ENCODE data around the gene FLYWCH1. TPM values are rescaled to one million over a fixed set of nuclear protein-coding genes. Genes with fewer than 3 reads are reported as not detected.

Gene FLYWCH1
- total RNA-seq, 3 donors from 2014 or later: 28.0 to 30.9 (median 28.2) TPM

GRCh38 chr16:2898831-2899563, 12.7 kb upstream of the FLYWCH1 start:
- TF ChIP-seq POLR2AphosphoS5 (IDR thresholded peaks at IDR 0.05): no peak
- no peak for TF ChIP-seq POLR2A (IDR thresholded peaks at IDR 0.05)
- TF ChIP-seq, protein P1, sequence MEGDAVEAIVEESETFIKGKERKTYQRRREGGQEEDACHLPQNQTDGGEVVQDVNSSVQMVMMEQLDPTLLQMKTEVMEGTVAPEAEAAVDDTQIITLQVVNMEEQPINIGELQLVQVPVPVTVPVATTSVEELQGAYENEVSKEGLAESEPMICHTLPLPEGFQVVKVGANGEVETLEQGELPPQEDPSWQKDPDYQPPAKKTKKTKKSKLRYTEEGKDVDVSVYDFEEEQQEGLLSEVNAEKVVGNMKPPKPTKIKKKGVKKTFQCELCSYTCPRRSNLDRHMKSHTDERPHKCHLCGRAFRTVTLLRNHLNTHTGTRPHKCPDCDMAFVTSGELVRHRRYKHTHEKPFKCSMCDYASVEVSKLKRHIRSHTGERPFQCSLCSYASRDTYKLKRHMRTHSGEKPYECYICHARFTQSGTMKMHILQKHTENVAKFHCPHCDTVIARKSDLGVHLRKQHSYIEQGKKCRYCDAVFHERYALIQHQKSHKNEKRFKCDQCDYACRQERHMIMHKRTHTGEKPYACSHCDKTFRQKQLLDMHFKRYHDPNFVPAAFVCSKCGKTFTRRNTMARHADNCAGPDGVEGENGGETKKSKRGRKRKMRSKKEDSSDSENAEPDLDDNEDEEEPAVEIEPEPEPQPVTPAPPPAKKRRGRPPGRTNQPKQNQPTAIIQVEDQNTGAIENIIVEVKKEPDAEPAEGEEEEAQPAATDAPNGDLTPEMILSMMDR (IDR thresholded peaks at IDR 0.05): no peak
- no peaks in the 10 kb centered on the region for H3K9me3 ChIP-seq
- no peak for DNase-seq (ENCODE audit: low spot score in 2 of 2)
- no peaks in the 10 kb centered on the region for H3K27me3 ChIP-seq
- H3K36me3 ChIP-seq: no peaks in the 10 kb centered on the region
- H3K4me3 ChIP-seq: no peak overlapping the region
- H3K4me1 ChIP-seq: no peaks in the 10 kb centered on the region
- H3K27ac ChIP-seq: no peak overlapping the region
- intact Hi-C loops (cut with DNase I; ENCODE audit: low total_unique reads): no loop called here

DNA sequence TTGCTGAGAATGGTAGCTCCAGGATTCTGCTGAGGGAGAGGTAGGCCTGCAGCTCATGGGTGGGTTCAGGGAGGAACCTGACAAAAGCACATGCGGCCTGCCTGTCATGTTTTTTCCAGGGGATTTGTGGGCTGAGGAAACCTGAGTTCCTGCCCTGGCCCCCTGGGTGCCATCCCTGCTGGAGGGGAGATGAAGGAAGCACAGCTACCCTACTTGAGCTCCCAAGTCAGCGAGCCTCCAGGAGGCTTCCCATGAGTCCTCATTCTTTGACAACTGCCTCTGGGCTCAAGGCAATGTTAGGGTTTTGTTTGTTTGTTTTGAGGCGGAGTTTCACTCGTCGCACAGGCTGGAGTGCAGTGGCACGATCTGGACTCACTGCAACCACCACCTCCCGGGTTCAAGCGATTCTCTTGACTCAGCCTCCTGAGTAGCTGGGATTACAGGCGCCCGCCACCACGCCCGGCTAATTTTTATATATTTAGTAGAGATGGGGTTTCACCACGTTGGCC, 12.1 kb upstream of the FLYWCH1 start:
- DNase-seq (ENCODE audit: low spot score in 2 of 2): no peak
- TF ChIP-seq POLR2A (IDR thresholded peaks at IDR 0.05) (no peak), POLR2AphosphoS5 (IDR thresholded peaks at IDR 0.05) (no peak)
- TF ChIP-seq, protein P1 (IDR thresholded peaks at IDR 0.05): no peak
- no peaks in the 10 kb centered on the region for H3K4me1 ChIP-seq
- H3K4me3 ChIP-seq: no peak overlapping the region
- H3K9me3 ChIP-seq: no peaks in the 10 kb centered on the region
- H3K27me3 ChIP-seq: no peaks in the 10 kb centered on the region
- intact Hi-C loops (cut with DNase I; ENCODE audit: low total_unique reads): no loop called here
- H3K36me3 ChIP-seq: no peaks in the 10 kb centered on the region
- H3K27ac ChIP-seq: no peak overlapping the region

- Histone ChIP-seq H3K27me3 (no peaks in the 10 kb centered on the region), H3K4me1 (no peaks in the 10 kb centered on the region), H3K36me3 (no peaks in the 10 kb centered on the region), H3K4me3 (no peak overlapping the region), H3K9me3 (no peaks in the 10 kb centered on the region), H3K27ac (no peak overlapping the region)
- TF ChIP-seq POLR2AphosphoS5 (IDR thresholded peaks at IDR 0.05): no peak
- TF ChIP-seq, protein P1 (IDR thresholded peaks at IDR 0.05): no peak
- no peak for TF ChIP-seq POLR2A (IDR thresholded peaks at IDR 0.05)
- intact Hi-C loops (cut with DNase I; ENCODE audit: low total_unique reads): no loop called here
- DNase-seq (ENCODE audit: low spot score in 2 of 2): no peak
These were observed 11.1 kb upstream of the FLYWCH1 start for GRCh38 chr16:2900526-2901075.

DNA sequence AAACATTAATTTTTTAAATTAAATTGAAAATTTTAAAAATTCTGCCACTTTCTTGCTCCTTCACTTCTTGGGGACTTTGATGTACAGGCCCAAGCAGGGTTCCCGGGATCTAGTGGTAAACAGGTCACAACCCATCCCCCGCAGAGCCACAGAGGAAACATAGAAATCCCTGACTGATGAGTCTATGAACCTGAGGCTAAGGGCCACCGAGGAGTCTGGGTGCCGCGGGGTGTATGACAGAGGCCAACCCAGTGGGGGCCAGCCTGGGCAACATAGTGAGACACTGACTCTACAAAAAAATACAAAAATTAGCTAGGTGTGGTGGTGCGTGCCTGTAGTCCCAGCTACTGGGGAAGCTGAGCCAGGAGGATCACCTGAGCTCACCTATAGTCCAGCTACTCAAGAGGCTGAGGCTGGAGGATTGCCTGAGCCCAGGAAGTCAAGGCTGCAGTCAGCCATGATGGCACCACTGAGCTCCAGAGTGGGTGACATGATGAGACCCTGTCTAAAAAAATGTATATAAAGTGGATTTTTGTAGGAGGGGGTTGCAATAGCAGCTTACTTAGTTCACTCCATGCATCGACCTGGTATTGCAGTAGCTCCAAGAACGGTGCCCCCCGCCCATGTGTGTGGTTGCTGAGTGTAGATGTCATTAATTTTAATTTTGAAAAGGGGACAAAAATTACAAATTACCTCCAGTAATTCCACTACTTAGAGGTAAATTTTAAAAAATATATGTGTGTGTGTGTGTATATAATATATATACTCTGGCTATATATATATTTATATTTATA, 9.2 kb upstream of the FLYWCH1 start:
- Histone ChIP-seq H3K27me3 (no peaks in the 10 kb centered on the region), H3K36me3 (no peaks in the 10 kb centered on the region), H3K27ac (no peak overlapping the region), H3K9me3 (no peaks in the 10 kb centered on the region), H3K4me1 (no peaks in the 10 kb centered on the region), H3K4me3 (no peak overlapping the region)
- intact Hi-C loops (cut with DNase I; ENCODE audit: low total_unique reads): no loop called here
- no peak for DNase-seq (ENCODE audit: low spot score in 2 of 2)
- no peak for TF ChIP-seq POLR2A (IDR thresholded peaks at IDR 0.05)
- TF ChIP-seq POLR2AphosphoS5 (IDR thresholded peaks at IDR 0.05): no peak
- TF ChIP-seq, protein P1 (IDR thresholded peaks at IDR 0.05): no peak
